ENCODE data around the gene ZBTB38. TPM values are rescaled to one million over a fixed set of nuclear protein-coding genes. Genes with fewer than 3 reads are reported as not detected.
A peak's percentile ranks its signal among the peaks of the same experiment; 100 is the strongest.

Gene ZBTB38
- total RNA-seq, 3 donors from 2014 or later: 96.0 to 153 (median 144) TPM

DNA sequence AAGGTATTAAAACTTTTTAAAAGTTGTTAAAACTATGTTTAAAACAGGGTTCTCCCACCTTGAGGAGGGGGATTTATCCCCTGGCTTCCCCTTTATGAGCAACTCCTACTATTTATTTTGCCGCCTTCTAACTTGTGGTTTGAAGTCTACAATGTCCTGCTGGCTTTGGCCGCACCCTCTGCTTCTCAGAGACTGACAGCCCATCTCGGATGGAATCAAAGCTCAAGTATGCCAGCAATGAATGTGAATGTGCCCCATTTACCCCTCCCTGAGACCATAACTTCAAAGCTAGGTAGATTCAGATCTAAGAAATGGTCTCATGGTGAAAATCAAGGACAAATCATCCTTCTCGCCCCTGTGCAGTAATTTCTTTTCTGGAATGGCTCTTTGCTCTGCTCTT lies 10.3 kb downstream of the ZBTB38 start:
- TF ChIP-seq, protein P1, sequence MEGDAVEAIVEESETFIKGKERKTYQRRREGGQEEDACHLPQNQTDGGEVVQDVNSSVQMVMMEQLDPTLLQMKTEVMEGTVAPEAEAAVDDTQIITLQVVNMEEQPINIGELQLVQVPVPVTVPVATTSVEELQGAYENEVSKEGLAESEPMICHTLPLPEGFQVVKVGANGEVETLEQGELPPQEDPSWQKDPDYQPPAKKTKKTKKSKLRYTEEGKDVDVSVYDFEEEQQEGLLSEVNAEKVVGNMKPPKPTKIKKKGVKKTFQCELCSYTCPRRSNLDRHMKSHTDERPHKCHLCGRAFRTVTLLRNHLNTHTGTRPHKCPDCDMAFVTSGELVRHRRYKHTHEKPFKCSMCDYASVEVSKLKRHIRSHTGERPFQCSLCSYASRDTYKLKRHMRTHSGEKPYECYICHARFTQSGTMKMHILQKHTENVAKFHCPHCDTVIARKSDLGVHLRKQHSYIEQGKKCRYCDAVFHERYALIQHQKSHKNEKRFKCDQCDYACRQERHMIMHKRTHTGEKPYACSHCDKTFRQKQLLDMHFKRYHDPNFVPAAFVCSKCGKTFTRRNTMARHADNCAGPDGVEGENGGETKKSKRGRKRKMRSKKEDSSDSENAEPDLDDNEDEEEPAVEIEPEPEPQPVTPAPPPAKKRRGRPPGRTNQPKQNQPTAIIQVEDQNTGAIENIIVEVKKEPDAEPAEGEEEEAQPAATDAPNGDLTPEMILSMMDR (IDR thresholded peaks at IDR 0.05): no peak
- no peak for DNase-seq
- intact Hi-C loops (cut with DNase I, micrococcal nuclease): no loop called here
- no peaks in the 10 kb centered on the region for H3K9me3 ChIP-seq
- no peak overlapping the region for H3K4me3 ChIP-seq
- ATAC-seq: no peak
- peaks cover 20% of the 10 kb centered on the region for H3K4me1 ChIP-seq (ENCODE audit: low read depth)
- H3K36me3 ChIP-seq (ENCODE audit: low read depth): no peaks in the 10 kb centered on the region

DNA sequence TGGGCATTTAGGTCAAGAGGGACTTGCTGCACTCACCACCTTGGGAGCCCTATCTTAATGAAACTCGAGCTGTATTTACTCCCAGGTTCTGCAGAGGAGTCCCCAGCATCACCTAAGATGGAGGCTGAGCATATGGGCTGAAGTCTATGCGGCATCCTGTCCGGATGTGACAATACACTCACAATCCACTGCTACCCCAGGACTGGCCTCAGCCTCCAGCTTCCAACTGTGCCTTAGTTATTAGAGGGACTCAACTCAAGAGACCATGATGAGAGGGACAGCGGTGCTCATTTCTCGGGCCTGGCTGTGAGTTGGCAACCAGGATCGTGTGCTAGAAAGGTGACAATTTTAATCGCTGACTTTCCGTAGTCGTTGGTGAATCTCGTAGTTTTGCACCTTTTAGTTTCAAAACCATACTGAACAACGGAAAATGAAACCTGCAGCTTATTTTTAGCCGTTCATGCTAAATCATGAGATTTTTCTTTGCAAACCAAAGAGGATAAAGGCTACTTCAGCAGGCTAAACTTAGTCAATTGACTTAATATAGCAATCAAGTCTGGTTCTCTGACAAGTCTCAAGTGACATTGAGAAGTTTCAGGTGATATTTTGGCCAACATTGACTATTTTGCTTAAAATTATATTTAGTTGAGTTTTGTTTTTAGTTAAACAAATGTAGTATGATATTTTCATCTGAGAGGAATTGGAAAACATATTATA lies 11.1 kb downstream of the ZBTB38 start:
- intact Hi-C loops (cut with DNase I, micrococcal nuclease): no loop called here
- DNase-seq (no peak), ATAC-seq (peak; percentile 28)
- H3K4me3 ChIP-seq: no peak overlapping the region
- no peaks in the 10 kb centered on the region for H3K36me3 ChIP-seq (ENCODE audit: low read depth)
- peaks cover 20% of the 10 kb centered on the region for H3K4me1 ChIP-seq (ENCODE audit: low read depth)
- no peaks in the 10 kb centered on the region for H3K9me3 ChIP-seq
- TF ChIP-seq, protein P1 (IDR thresholded peaks at IDR 0.05): no peak

DNA sequence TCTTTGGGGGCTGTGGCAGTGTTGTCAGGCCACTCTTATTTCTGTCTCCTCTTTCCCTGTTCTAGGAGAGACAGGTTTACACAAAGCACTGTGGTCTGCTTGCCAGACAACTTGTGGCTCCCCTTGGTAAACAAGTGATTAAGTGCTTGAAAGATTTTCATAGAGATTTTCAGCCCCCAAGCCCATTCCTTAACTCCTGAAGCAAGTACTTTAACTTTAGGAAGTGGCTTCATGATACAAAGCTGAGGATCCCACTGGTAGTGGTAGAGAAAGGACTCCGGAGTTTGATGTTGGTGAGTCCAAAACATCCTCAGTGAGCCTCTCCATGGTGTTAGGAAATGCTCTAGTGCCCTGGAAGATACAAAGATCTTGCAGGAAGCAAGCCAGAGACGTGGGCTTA lies 12.0 kb downstream of the ZBTB38 start:
- Histone ChIP-seq H3K4me1 (ENCODE audit: low read depth) (peaks cover 20% of the 10 kb centered on the region), H3K9me3 (no peaks in the 10 kb centered on the region), H3K36me3 (ENCODE audit: low read depth) (no peaks in the 10 kb centered on the region), H3K4me3 (no peak overlapping the region)
- ATAC-seq (no peak), DNase-seq (no peak)
- intact Hi-C loops (cut with DNase I, micrococcal nuclease): no loop called here
- TF ChIP-seq, protein P1 (IDR thresholded peaks at IDR 0.05): no peak

DNA sequence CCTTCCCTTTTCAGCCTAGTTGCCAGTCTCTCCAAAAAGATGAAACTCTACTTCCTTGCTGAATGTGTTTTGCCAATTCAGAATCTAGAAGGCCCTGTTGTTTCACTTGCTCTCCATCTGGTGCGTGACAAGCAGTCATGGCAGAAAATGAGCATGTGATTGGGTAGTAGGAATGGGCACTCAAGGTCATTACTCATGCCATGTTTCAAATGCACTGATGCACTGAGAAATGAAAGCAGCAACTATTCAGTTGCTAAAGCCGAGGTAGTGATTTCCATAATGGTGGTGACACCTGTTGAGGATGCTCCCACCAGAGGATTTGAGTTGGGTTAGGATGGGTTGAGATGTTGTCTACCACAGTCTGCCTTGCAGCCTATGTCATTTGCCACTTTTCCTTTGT lies 12.7 kb downstream of the ZBTB38 start:
- H3K4me3 ChIP-seq: no peak overlapping the region
- H3K36me3 ChIP-seq (ENCODE audit: low read depth): no peaks in the 10 kb centered on the region
- TF ChIP-seq, protein P1 (IDR thresholded peaks at IDR 0.05): no peak
- intact Hi-C loops (cut with DNase I, micrococcal nuclease): no loop called here
- ATAC-seq: no peak
- no peaks in the 10 kb centered on the region for H3K9me3 ChIP-seq
- peaks cover 20% of the 10 kb centered on the region for H3K4me1 ChIP-seq (ENCODE audit: low read depth)
- no peak for DNase-seq

DNA sequence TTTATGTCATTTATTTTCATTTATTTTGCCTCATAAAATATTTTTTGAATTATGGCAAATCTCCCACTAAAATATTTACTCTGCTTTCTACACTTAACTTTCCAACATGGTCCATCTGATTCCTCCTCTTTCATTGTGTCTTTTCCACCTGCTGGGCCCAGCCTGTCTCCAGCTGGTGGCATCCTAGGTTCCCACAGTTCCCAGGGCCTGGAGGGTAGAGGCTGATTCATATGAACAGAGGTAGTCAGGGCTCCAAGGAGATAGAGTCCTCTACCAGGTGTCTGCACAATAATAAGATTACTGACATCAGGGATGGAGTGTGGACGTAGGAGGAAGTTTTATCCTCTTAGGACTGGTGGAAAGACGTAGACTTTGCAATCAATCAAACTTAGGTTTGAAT lies 14.3 kb downstream of the ZBTB38 start:
- peaks cover 9% of the 10 kb centered on the region for H3K4me1 ChIP-seq (ENCODE audit: low read depth)
- DNase-seq: no peak
- intact Hi-C loops (cut with DNase I, micrococcal nuclease): no loop called here
- no peak overlapping the region for H3K4me3 ChIP-seq
- no peak for ATAC-seq
- no peaks in the 10 kb centered on the region for H3K9me3 ChIP-seq
- TF ChIP-seq, protein P1 (IDR thresholded peaks at IDR 0.05): no peak
- H3K36me3 ChIP-seq (ENCODE audit: low read depth): no peaks in the 10 kb centered on the region
